Mucosa of descending colon (tissue), 3 donors: Measurements from ENCODE around the gene HS6ST2. TPM values are rescaled to one million over a fixed set of nuclear protein-coding genes. Genes with fewer than 3 reads are reported as not detected.
A peak's percentile ranks its signal among the peaks of the same experiment; 100 is the strongest.

Source experiments
- ATAC-seq: fragments of 200-7000 bp; cut with Tn5 transposase; one replicate; pipeline ENCODE4 v1.9.1; 2020; ENCODE audit warnings: mild to moderate bottlenecking, moderate library complexity
- DNase-seq, 3 donors: peaks; one replicate each; pipeline ENCODE4 v3.0.0-alpha.2; 2020
- H3K36me3 ChIP-seq: fragments of 200-600 bp; one replicate; pipeline ENCODE4 v1.8.0; 2021; ENCODE audit warnings: low read depth, mild to moderate bottlenecking
- H3K4me1 ChIP-seq: fragments of 200-600 bp; one replicate; pipeline ENCODE4 v1.8.0; 2021; ENCODE audit warnings: low read depth, mild to moderate bottlenecking
- H3K4me3 ChIP-seq: fragments of 200-600 bp; one replicate; pipeline ENCODE4 v1.8.0; 2021; ENCODE audit warnings: mild to moderate bottlenecking
- H3K9me3 ChIP-seq: fragments of 200-600 bp; one replicate; pipeline ENCODE4 v1.8.0; 2021; ENCODE audit warnings: mild to moderate bottlenecking
- CTCF ChIP-seq: fragments of 200-600 bp; IDR thresholded peaks from one replicate; pipeline ENCODE4 v1.8.0; 2022; ENCODE audit warnings: antibody characterized with exemption, mild to moderate bottlenecking
- intact Hi-C, 2 donors: fragments of 100-400 bp; cut with DNase I in 1 of 2; cut with micrococcal nuclease in 1 of 2; formaldehyde crosslinking; loops; one replicate each; pipeline versions ENCODE4 v1.11.0 to v1.11.1; 2022; cut with DNase I, micrococcal nuclease
- total RNA-seq, 3 donors: library from RNA; stranded (reverse); fragmentation: NEBNext Ultra II Directional in 2 of 3; extraction: Animal tissue kit (Norgen Biotek cat#: 25700) in 2 of 3; gene quantifications; one replicate each; pipeline versions ENCODE4 v1.2.1 to v1.2.4, GENCODE V29; 2021 to 2023
- donor health status: DM: no; HTN: no; CAD: no; lungs with moderate emphysema.
- donor health status: DM: no; HTN: no; CAD: no.
- donor health status: DM: no; HTN: yes; CAD: no.

HS6ST2 gene
- total RNA-seq, 3 donors from 2014 or later = 0.38 to 1.5 (median 0.52) TPM

- ATAC-seq = no peak
- intact Hi-C loops = no loop called here
- no peak for TF ChIP-seq CTCF
Measured at GRCh38 chrX:132875650-132876522, 82.5 kb downstream of the HS6ST2 start.

GRCh38 chrX:132862562-132862961, 95.9 kb downstream of the HS6ST2 start:
- Histone ChIP-seq H3K9me3 (no peaks in the 10 kb centered on the region), H3K4me1 (no peaks in the 10 kb centered on the region), H3K36me3 (no peaks in the 10 kb centered on the region), H3K4me3 (no peak overlapping the region)
- DNase-seq = no peak
- intact Hi-C loops = no loop called here
- no peak for TF ChIP-seq CTCF
- ATAC-seq = peak; percentile 81

More at GRCh38 chrX:132875650-132876522, 82.5 kb downstream of the HS6ST2 start:
- H3K9me3 ChIP-seq = no peaks in the 10 kb centered on the region
- no peaks in the 10 kb centered on the region for H3K4me1 ChIP-seq
- DNase-seq = no peak
- no peaks in the 10 kb centered on the region for H3K36me3 ChIP-seq
- H3K4me3 ChIP-seq = no peak overlapping the region

- intact Hi-C loops = no loop called here
- Histone ChIP-seq H3K36me3 (no peaks in the 10 kb centered on the region), H3K4me1 (no peaks in the 10 kb centered on the region), H3K4me3 (no peak overlapping the region), H3K9me3 (no peaks in the 10 kb centered on the region)
- TF ChIP-seq CTCF = no peak
- DNase-seq (no peak), ATAC-seq (no peak)
Measured at GRCh38 chrX:132861076-132861475, 97.4 kb downstream of the HS6ST2 start.

GRCh38 chrX:132860200-132860599, 98.2 kb downstream of the HS6ST2 start:
- intact Hi-C loops = no loop called here
- no peaks in the 10 kb centered on the region for H3K36me3 ChIP-seq
- no peak overlapping the region for H3K4me3 ChIP-seq
- peaks cover 2% of the 10 kb centered on the region for H3K4me1 ChIP-seq
- H3K9me3 ChIP-seq = no peaks in the 10 kb centered on the region
- ATAC-seq (no peak), DNase-seq (no peak)
- no peak for TF ChIP-seq CTCF

- no peak overlapping the region for H3K4me3 ChIP-seq
- intact Hi-C loops = no loop called here
- TF ChIP-seq CTCF = no peak
- H3K4me1 ChIP-seq = peaks cover 2% of the 10 kb centered on the region
- ATAC-seq (peak; percentile 16), DNase-seq (no peak)
- H3K9me3 ChIP-seq = no peaks in the 10 kb centered on the region
- H3K36me3 ChIP-seq = no peaks in the 10 kb centered on the region
Measured at GRCh38 chrX:132858018-132858417, 100.4 kb downstream of the HS6ST2 start.
